ENCODE data around the gene MMP25.

GRCh38 chr16:3013491-3013951, 32.8 kb upstream of the MMP25 start:
- TF ChIP-seq POLR2A (IDR thresholded peaks at IDR 0.05; ENCODE audit: low read depth, low read length) (no peak), POLR2AphosphoS5 (IDR thresholded peaks at IDR 0.05; ENCODE audit: low read depth, low read length) (no peak), TAF1 (IDR thresholded peaks at IDR 0.05; ENCODE audit: low read depth, low read length) (no peak), POU2F2 (IDR thresholded peaks at IDR 0.05; ENCODE audit: low read depth, low read length) (no peak)

Data from GM12891 (cell line).